NCI-H1930 (cell line): Measurements from ENCODE around the gene KYNU.
"Not testable (repeated sequence)": the region's sequence is repeated elsewhere in the genome, so short reads cannot be mapped to it uniquely, and the experiment has no call there.

Source experiments
- DNase-seq, 2 experiments: peaks; one replicate each; lab custom pipeline; 2025; lab: John Stamatoyannopoulos, UW

The KYNU gene

GRCh38 chr2:142915502-142915901, 38.0 kb downstream of the KYNU start:
- DNase-seq = no peak

GRCh38 chr2:142918624-142919023, 41.2 kb downstream of the KYNU start:
- DNase-seq = no peak

- DNase-seq = no peak
Observed at GRCh38 chr2:142920571-142920970, 43.1 kb downstream of the KYNU start.

- DNase-seq = no peak
Observed at GRCh38 chr2:142926445-142926844, 49.0 kb downstream of the KYNU start.

- DNase-seq = no peak
Observed at GRCh38 chr2:142930835-142931398, 53.5 kb downstream of the KYNU start.

- DNase-seq = no peak
Observed at GRCh38 chr2:142933916-142934315, 56.5 kb downstream of the KYNU start.

GRCh38 chr2:142935563-142936089, 58.2 kb downstream of the KYNU start:
- DNase-seq = no peak

GRCh38 chr2:142936629-142937028, 59.2 kb downstream of the KYNU start:
- no peak for DNase-seq

- DNase-seq = no peak
Observed at GRCh38 chr2:142937347-142937746, 59.9 kb downstream of the KYNU start.

GRCh38 chr2:142938240-142938639, 60.8 kb downstream of the KYNU start:
- no peak for DNase-seq

GRCh38 chr2:142940606-142941223, 63.3 kb downstream of the KYNU start:
- no peak for DNase-seq

GRCh38 chr2:142942690-142943089, 65.2 kb downstream of the KYNU start:
- DNase-seq = no peak

GRCh38 chr2:142944264-142944663, 66.8 kb downstream of the KYNU start:
- no peak for DNase-seq

GRCh38 chr2:142944721-142945120, 67.3 kb downstream of the KYNU start:
- no peak for DNase-seq

GRCh38 chr2:142946941-142947340, 69.5 kb downstream of the KYNU start:
- no peak for DNase-seq

GRCh38 chr2:142948723-142949122, 71.3 kb downstream of the KYNU start:
- DNase-seq = not testable (repeated sequence)

- not testable (repeated sequence) for DNase-seq
Observed at GRCh38 chr2:142950323-142950722, 72.9 kb downstream of the KYNU start.

GRCh38 chr2:142951190-142952007, 73.9 kb downstream of the KYNU start:
- DNase-seq = no peak

GRCh38 chr2:142952018-142952417, 74.6 kb downstream of the KYNU start:
- DNase-seq = no peak

GRCh38 chr2:142952793-142953494, 75.5 kb downstream of the KYNU start:
- DNase-seq = no peak

- DNase-seq = no peak
Observed at GRCh38 chr2:142954493-142954892, 77.0 kb downstream of the KYNU start.

- no peak for DNase-seq
Observed at GRCh38 chr2:142957144-142957543, 79.7 kb downstream of the KYNU start.
